Measurements from ENCODE around the gene TNMD. TPM values are rescaled to one million over a fixed set of nuclear protein-coding genes. Genes with fewer than 3 reads are reported as not detected.
A peak's percentile ranks its signal among the peaks of the same experiment; 100 is the strongest.

Gene TNMD
- total RNA-seq, 1 experiment from 2014 or later, result not detected

GRCh38 chrX:100648458-100649417 is 64.0 kb downstream of the TNMD start:
- Histone ChIP-seq H3K9me2 (replicated peaks; ENCODE audit: low read length) (no peaks in the 10 kb centered on the region), H3K79me2 (ENCODE audit: low read length) (0 out of 2 replicates have a peak, but pooled peaks cover 5% of the 10 kb centered on the region), H3K4me1 (ENCODE audit: insufficient read depth, low read length) (peaks cover 68% of the 10 kb centered on the region), H3K36me3 (ENCODE audit: low read depth, low read length) (no peaks in the 10 kb centered on the region), H3K9me3 (ENCODE audit: low read length) (no peaks in the 10 kb centered on the region), H3K9ac (ENCODE audit: low read length) (peak overlapping the region; percentile 69), H2AFZ (ENCODE audit: low read length) (peak overlapping the region; percentile 74), H3F3A (ENCODE audit: low read length, unreplicated experiment) (peaks cover 7% of the 10 kb centered on the region), H3K27ac (ENCODE audit: low read length) (peak overlapping the region; percentile 99), H4K20me1 (ENCODE audit: low read length) (no peaks in the 10 kb centered on the region), H3K27me3 (ENCODE audit: low read length) (no peaks in the 10 kb centered on the region), H3K4me2 (ENCODE audit: low read length) (peak overlapping the region; percentile 88), H3K4me3 (ENCODE audit: low read length) (peak overlapping the region; percentile 54)
- TF ChIP-seq EZH2phosphoT487 (IDR thresholded peaks at IDR 0.05; ENCODE audit: borderline replicate concordance, low read length) (no peak), CTCF (conservative IDR thresholded peaks at IDR 0.05; ENCODE audit: low read depth, low read length) (no peak), EZH2 (IDR thresholded peaks at IDR 0.05; ENCODE audit: low read length, unreplicated experiment) (no peak)
- no TSS peak for BruUV-seq (replicated peaks)
- ATAC-seq (peak; percentile 33; the same call in 1 of the 2 replicates), DNase-seq (peak; percentile 57)
- CTCF ChIA-PET, result no interaction called here
- intact Hi-C loops (cut with micrococcal nuclease), result no loop called here
- POLR2A ChIA-PET (ENCODE audit: unreplicated experiment), result no interaction called here

Other genes starting within 250 kb of the TNMD start
- not detected in 2 replicates for gene PCDH19, start 174.7 kb upstream of the TNMD start, total RNA-seq (2014; rRNA removed)
- gene TSPAN6, start 51.9 kb downstream of the TNMD start, total RNA-seq (2014; rRNA removed), result 35.2 and 47.4 TPM in 2 replicates
- gene SRPX2, start 59.3 kb downstream of the TNMD start, total RNA-seq (2014; rRNA removed), result 12.2 and 19.3 TPM in 2 replicates
- gene SYTL4, start 147.2 kb downstream of the TNMD start, total RNA-seq (2014; rRNA removed), result 2.7 and 3.2 TPM in 2 replicates
- 64.1 and 67.7 TPM in 2 replicates for gene CSTF2, start 235.5 kb downstream of the TNMD start, total RNA-seq (2014; rRNA removed)

Measured in PC-3 (cell line).